GM18505 (cell line): ENCODE measurements around the gene LCK.
"Not testable (repeated sequence)": the region's sequence is repeated elsewhere in the genome, so short reads cannot be mapped to it uniquely, and the experiment has no call there.

Source experiments
- ATAC-seq: cut with Tn5 transposase; IDR thresholded peaks from one replicate; pipeline ENCODE4 v1.9.1; 2021; ENCODE audit not compliant: unreplicated experiment
- POLR2A ChIP-seq: IDR thresholded peaks from 4 replicates; pipeline ENCODE4 v1.6.1; 2011; ENCODE audit warnings: borderline replicate concordance; ENCODE audit not compliant: insufficient read depth, insufficient read length; ENCODE audit errors: extremely low read depth

The LCK gene

DNA sequence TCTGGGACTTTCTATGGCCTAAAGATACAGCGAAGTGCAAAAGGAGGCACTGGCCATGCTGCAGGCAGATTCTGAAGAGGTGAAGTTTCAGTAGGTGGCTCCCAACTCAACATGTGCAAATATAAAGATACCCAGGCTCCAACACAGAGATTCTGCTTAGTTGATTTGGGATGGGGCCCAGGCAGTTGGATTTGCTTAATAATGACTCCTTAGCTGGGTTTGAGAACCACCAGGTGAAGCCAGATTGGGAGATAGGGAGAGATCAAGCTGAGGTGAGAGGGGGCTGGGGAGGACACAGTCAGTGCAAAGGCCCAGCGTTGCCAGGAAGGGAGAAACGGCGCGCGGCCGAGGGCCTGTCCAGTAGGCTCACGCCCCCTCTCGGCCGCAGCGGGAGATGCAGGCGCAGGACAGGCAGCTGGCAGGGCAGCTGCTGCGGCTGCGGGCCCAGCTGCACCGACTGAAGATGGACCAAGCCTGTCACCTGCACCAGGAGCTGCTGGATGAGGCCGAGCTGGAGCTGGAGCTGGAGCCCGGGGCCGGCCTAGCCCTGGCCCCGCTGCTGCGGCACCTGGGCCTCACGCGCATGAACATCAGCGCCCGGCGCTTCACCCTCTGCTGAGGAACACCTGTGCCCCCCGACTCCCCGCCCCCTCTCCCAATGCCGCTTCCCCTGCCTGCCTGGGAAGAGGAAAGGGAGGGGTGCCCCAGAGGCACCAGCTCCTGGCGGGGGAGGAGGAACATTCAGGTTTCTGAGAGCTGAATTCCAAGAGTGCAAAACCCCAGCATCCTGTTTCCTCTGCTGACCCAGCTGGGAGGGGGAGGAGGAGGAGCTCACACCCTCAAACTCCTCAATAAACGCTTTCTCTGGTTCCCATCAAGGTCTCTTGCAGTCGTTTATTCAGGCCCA, 2.8 kb upstream of the LCK start:
- peak; percentile 30 for ATAC-seq
- TF ChIP-seq POLR2A = no peak

DNA sequence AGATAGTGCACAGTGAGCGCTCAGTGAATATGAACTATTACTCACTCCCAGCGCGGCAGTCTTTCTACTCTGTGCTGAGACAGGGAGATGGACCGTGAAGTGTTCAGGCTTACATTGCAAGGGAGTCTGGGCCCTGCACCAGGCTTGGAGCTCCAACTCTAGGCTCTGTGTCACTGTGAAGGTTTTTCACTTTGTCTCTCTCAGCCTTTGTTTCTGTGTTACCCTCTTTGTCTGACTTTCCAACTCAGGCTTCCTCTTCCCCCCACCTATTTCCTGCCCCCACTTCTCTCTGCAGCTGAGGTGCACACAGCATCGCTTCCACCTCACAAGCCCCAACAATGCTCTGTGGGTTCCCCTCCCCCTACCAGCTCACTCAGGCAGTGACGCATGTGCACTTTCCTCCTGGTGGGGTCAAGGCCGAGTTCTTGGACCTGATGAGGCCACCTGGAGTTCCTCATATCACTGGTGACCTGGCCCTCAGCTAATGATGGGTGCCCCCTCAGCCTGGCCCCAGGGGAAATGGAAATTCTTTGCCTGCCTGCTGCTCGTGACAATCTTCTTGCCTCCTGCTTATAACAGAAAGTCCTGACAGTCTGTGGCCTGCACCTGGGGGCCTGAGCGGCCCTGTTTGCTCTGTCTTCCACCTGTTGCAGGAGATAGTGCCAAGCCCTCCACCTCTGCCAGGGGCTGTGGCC, 1.1 kb upstream of the LCK start:
- peak; percentile 52 for ATAC-seq
- peak; percentile 79 for TF ChIP-seq POLR2A

DNA sequence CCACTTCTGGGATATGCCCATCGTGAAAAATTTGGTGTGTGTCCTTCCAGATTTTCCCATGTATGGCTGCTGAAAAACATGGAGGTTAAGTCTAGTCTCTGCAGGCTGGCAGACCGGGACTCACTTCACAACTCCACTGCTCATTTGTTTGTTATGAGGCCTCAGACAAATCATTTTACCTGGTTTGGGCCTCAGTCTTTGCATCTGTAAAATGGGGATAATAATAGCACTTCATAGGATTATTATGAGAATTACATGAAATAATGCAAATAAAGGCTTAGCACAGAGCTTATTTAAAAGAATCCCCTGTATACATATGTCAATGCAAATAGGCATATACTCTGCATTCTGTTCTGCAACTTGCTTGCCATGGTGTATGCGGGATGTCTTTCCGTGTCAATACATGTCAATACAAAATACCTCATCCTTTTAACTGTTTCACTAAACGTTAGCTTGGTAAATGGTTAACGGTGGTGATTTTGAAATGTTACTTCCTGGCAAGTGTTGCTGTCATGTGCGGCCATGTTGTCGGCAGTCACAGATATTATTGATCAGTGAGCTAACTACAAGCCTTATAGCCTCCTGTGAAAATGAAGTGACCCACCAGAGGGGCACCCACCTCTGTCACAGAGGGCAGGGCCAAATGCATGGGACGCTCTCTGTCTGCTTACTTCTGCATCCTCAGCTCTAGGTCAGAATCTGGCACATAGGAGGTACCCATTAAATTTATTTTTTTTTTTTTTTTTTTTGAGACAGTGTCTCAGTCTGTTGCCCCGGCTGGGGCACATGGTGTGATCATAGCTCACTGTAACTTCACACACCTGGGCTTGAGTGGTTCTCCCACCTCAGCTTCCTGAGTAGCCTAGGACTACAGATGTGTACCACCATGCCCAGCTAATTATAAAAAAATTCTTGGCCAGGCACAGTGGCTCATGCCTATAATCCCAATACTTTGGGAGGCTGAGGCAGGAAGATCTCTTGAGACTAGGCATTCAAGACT, 4.3 kb downstream of the LCK start:
- no peak for ATAC-seq
- TF ChIP-seq POLR2A = no peak

DNA sequence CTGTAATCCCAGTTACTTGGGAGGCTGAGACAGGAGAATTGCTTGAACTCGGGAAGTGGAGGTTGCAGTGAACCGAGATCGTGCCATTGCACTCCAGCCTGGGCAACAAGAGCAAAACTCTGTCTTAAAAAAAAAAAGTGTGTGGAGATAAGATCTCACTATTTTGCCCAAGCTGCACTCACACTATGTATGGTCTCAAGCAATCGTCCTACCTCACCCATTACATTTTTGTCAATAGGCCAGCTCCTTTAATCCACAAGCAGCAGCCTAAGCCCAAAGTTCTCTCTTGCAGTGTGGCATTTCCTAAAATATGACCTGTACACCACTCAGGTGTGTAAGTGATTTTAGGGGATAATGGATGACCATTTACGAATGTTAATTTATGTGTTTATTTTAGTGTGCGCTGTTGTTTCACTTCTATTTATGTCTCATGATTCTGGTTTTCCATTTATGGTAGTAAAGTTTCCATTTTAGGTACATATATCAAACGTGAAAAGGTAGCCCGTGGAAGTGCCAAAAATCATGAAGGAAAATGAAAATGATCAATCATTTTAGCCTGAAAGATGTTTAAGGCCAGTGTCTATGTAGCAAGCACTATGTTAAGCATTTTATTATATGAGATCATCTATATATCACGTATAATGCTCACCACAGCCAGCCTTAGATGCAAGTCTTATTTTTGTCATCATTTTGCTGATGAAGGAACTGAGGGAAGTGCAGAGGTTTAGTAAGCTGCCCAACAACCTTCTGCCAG, 5.6 kb downstream of the LCK start:
- no peak for ATAC-seq
- no peak for TF ChIP-seq POLR2A

DNA sequence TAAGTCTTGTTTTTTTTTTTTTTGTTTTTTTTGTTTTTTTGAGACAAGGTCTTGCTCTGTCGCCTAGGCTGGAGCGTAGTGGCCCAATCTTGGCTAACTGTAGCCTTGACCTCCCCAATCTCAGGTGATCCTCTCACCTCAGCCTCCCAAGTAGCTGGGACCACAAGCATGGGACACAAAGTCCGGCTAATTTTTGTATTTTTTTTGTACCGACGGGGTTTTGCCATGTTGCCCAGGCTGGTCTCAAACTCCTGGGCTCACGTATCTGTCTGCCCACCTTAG, 6.1 kb downstream of the LCK start:
- TF ChIP-seq POLR2A = no peak
- ATAC-seq = no peak

DNA sequence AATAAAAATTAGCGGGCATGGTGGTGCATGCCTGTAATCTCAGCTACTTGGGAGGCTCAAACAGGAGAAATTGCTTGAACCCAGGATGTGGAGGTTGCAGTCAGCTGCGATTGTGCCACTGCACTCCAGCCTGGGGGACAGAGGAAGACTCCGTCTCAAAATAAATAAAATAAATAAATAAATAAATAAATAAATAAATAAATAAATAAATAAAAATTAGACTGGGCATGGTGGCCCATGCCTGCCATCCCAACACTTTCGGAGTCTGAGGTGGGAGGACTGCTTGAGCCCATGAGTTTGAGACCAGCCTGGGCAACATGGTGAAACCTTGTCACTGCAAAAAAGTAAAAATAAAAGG, 12.2 kb downstream of the LCK start:
- not testable (repeated sequence) for ATAC-seq

DNA sequence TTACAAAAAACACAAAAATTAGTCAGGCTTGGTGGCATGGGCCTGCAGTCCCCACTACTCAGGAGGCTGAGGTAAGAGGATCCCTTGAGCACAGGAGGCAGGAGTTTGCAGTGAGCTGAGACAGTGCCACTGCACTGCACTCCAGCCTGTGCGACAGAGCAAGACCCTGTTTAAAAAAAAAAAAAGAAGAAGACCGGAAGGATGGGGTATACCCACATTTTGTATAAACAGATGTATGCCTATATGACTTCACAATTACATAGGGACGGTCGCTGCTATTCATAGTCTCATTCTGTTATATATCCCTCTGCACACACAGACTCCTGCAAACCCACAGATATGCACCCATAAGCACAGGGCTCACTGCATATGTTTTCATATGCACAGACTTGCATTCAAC, 12.7 kb downstream of the LCK start:
- no peak for ATAC-seq
- no peak for TF ChIP-seq POLR2A

DNA sequence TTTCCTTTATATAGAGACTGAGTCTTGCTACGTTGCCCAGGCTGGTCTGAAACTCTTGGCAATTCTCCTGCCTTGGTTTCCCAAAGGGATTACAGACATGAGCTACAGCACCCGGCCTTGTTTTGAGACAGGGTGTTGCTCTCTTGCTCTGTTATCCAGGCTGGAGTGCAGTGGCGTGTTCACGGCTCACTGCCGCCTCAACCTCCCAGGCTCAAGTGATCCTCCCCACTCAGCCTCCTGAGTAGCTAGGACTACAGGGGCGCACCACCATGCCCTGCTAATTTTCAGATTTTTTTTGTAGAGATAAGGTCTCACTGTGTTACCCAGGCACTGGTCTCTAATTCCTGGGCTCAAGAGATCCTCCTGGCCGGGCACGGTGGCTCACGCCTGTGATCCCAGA, 14.8 kb downstream of the LCK start:
- ATAC-seq = no peak
- TF ChIP-seq POLR2A = no peak

DNA sequence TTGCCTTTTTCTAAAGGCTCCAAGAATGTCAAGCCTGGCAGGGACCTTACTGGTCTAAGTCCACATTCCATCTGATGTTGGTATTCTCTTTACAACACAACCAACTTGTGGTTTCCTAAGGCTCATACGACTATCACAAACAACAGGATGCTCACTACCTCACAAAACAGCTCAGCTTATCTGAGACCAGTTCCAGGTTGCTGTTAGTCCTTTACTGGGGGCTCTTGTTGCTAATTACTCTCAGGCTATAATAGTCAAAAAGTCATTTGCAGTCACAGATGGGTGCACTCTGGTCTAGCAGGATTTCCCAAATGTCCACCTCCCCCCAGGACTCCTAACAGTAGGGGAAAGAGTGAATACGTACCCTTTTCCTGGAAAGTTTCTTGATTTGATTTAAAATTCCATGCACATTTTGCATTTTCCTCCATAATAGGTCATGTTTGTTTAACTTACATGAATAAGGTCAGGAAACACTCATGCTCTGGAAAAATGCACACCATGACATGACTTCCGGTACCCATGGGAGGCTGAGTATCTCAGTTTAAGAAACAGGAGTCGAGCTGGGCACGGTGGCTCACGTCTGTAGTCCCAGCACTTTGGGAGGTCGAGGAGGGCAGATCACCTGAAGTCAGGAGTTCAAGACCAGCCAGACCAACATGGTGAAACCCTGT, 16.0 kb downstream of the LCK start:
- no peak for TF ChIP-seq POLR2A
- ATAC-seq = no peak

DNA sequence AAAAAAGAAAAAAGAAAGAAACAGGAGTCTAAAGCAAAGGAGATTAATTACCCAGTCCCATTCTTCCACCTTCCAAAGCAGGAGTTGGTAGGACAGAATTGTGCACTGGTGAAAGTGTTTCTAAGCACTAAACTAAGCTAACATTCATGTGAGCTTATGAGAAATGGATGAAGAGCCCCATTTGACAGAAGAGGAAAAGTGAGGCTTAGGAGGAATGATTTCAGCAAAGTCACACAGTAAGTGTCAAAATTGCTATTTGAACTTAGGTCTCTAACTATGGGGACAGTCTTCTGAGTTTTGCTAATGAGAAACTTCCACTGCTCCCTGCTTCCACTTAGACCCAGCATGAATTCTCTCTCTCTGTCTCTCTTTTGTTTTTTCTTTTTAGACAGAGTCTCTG, 18.7 kb downstream of the LCK start:
- TF ChIP-seq POLR2A = no peak
- ATAC-seq = no peak

DNA sequence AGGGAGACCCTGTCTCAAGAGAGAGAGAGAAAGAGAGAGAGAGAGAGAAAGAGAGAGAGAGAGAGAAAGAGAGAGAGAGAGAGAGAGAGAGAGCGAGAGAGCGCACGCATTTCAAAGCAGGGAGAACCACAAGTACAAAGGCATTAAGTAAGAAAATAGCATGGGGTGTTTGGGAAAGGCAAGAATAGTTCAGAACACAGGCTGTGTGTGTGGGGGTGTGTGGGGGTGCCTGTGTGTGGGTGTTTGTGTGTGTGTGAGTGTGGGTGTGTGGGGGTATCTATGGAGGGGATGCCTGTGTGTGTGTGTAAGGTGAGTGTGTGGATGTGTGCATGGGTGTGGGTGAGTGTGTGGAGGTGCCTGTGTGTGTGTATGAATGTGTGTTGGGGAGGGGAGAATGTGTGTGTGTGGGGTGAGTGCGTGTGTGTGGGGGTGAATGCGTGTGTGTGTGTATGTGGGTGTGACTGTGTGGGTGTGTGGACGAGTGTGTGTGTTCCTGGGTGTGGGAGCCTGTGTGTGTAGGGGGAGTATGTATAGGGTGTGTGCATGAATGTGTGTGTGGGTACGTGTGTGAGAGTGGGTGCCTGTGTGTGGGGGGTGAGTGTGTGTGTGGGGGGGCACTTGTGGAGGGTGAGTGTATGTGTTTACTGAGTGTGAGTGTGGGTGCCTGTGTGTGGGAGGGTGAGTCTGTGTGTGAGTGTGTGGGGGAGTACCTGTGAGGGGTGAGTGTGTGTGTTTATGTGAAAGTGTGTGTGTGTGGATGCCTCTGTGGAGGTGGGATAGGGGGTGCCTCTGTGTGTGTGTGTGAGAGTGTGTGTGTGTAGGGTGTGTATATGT, 21.7 kb downstream of the LCK start:
- TF ChIP-seq POLR2A = no peak

More for the DNA sequence above, 21.7 kb downstream of the LCK start:
- no peak for ATAC-seq
